Measurements from ENCODE around the gene MYCL.
"Not testable (repeated sequence)": the region's sequence is repeated elsewhere in the genome, so short reads cannot be mapped to it uniquely, and the experiment has no call there.

The MYCL gene

GRCh38 chr1:39886757-39887231, 14.9 kb downstream of the MYCL start:
- DNase-seq = no peak

DNA sequence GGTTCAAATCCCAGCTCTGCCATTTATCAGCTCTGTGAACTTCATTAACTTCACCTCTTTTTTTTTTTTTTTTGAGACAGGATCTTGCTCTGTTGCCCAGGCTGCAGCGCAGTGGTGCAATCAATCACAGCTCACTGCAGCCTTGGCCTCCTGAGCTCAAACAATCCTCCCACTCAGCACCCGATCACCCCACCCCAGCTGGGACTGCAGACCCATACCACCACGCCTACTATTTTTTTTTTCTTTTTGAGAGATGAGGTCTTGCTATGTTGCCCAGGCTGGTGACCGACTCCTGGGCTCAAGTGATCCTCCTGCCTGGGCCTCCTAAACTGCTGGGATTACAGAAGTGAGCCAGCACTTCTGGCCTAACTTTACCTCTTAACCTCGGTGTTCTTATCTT, 16.2 kb downstream of the MYCL start:
- DNase-seq = no peak

- DNase-seq = no peak
These were observed 19.6 kb downstream of the MYCL start for GRCh38 chr1:39882152-39882551.

GRCh38 chr1:39877980-39878956, 23.4 kb downstream of the MYCL start:
- no peak for DNase-seq

GRCh38 chr1:39877231-39877778, 24.4 kb downstream of the MYCL start:
- no peak for DNase-seq

- no peak for DNase-seq
These were observed 25.6 kb downstream of the MYCL start for GRCh38 chr1:39876144-39876543.

DNA sequence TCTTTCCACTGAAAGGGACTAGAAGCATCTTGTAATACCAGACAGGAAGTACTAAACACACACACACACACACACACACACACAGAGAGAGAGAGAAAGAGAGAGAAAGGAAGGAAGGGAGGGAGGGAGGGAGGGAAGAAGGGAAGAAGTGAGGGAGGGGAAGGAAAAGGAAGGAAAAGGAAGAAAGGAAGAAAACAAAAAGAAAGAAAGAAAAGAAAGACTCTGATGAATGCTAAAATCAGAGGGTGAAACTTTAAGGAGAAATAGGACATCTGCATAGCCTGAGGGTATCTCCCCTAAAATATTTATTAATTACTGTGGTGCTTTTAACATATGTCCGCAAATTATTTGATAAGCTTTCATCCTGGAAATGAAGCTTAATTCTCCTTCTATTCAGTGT, 29.0 kb downstream of the MYCL start:
- no peak for DNase-seq

- no peak for DNase-seq
These were observed 29.9 kb downstream of the MYCL start for GRCh38 chr1:39871796-39872195.

- DNase-seq = not testable (repeated sequence)
These were observed 30.7 kb downstream of the MYCL start for GRCh38 chr1:39871043-39871442.

DNA sequence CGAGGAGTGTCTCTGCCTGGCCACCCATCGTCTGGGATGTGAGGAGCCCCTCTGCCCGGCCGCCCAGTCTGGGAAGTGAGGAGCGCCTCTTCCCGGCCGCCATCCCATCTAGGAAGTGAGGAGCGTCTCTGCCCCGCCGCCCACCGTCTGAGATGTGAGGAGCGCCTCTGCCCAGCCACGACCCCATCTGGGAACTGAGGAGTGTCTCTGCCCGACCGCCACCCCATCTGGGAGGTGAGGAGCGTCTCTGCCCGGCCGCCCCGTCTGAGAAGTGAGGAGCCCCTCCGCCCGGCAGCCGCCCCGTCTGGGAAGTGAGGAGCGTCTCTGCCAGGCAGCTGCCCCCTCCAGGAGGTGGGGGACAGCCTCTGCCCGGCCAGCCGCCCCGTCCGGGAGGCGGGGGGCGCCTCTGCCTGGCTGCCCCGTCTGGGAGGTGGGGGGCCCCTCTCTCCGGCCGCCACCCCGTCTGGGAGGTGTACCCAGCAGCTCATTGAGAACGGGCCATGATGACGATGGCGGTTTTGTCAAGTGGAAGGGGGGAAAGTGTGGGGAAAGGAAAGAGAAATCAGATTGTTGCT, 32.1 kb downstream of the MYCL start:
- not testable (repeated sequence) for DNase-seq

DNA sequence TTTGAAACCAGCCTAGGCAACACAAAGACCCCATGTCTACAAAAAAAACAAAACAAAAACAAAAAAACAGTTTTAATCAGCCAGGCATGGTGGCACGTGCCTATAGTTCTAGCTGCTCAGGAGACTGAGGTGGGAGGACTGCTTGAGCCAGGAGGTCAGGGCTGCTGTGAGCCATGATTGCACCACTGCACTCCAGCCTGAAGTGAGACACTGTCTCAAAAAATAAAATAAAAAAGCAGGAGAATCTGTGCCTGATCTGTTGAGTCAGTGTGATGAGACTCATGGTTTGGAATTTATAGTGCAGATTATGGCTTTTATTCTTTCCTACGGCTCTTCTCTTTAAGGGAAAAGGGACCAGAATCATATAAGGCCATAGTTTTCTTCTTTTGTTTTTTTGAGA, 35.0 kb downstream of the MYCL start:
- no peak for DNase-seq

DNA sequence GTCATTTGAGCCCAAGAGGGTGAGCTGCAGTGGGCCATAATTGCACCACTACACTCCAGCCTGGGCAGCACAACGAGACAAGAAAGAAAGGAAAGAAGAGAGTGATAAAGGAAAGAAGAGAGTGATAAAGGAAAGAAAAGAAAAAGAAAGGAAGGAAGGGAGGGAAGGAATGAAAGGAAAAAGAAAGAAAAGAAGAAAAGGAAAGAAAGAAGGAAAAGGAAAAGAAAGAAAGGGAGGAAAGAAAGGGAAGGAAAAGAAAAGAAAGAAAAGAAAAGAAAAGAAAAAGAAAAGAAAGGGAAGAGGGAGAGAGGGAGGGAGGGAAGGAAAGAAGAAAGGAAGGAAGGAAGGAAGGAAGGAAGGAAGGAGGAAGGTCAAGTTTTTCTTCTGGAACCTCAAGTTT, 36.0 kb downstream of the MYCL start:
- DNase-seq = no peak

DNA sequence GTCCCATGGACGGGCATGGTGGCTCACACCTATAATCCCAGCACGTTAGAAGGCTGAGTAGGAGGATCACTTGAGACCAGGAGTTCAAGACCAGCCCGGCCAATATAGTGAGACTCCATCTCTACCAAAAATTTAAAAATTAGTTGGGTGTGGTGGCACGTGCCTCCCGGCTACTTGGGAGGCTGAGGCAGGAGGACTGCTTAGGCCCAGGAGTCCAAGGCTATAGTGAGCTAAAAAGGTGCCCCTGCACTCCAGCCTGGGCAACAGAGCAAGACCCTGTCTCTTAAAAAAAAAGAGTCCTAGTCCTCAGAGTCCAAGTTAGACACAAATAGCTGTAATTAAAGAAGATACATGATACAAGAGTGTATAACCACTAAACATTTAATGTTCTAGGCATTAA, 38.5 kb downstream of the MYCL start:
- no peak for DNase-seq

DNA sequence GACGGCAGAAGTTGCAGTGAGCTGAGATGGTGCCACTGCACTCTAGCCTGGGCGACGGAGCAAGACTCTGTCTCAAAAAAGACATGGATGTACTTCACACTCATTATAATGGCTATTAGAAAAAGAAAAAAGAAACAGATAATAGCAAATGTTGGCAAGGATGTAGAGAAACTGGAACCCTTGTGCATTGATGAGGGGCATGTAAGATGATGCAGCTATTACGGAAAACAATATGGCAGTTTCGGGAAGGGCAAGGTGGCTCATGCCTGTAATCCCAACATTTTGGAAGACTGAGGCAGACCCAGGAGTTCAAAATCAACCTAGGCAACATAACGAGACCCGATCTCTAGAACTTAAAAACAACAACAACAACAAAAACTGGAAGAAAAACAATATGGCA, 40.7 kb downstream of the MYCL start:
- DNase-seq = no peak

DNA sequence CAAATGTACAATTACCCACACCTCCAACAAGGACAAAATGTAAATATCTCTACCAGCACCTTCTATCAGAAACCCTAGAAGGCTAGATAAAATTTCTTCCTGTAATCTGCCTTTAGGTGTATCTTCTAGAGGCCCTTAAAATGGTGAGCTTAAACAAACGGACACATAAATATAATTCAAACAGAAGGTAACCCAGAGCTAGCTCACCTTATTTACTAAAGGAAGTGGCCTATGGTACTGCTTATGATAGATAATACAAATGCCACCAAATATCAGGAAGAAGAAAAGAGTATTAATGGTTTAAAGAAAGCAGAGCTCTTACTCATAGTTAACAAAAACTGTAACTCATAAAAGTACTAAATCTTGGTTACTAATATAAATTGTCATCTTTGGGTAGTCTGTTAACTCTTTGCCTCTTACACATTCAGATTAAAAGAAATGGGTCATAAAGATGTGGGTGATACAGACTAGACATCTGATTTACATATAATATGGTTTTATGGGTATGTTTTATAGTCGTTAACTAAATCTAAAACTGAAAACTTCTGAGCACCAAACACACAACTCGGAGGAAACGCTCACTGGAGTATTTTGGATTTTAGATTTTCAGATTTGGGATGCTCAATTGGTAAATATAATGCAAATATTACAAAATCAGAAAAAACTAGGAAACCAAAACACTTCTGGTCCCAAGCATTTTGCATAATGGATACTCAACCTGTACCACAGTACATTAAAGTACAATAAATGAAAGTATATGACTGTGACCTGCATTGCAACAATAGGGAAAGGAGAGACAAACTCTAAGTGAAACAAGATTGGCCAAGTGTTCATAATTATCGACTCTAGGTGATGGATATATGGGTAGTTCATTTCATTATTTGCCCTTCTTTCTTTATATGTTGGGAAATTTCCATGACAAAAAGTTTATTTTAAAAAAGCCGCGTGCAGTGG, 41.6 kb downstream of the MYCL start:
- no peak for DNase-seq

- no peak for DNase-seq
These were observed 43.4 kb downstream of the MYCL start for GRCh38 chr1:39858315-39858714.

DNA sequence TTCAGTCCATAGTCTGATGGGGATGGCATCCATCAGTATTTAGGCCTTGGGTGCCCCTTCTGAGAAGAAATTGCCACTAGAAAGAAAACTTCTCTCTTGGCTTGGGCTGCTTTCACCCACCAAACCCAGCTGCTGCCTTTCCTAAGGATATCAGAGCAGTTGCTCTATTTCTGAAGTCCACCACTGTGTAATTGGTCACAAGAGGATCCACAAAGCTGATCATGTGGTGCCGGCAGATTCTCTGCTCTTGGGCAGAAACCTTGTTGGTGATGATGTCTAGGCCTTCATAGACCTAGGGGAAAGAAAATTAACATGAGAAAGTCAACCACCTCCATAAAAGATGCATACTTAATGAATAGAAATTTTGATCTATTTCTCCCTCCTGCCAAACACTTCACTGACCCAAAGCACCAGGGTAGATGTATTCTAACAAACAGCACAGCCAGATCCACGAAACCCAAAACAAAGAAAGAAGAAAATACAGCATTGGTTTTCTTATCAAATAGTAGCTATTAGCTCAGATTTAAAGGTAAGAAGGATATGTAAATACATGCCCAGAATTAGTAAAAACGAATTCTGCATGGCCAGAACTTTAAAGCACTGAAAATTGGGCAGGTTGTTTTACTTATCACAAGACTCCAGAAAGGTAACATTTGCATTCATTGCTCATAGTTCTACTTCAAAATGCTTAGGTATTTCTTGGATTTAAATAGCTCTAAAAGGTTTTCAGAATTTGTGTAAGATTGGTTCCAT, 44.4 kb downstream of the MYCL start:
- DNase-seq = no peak

DNA sequence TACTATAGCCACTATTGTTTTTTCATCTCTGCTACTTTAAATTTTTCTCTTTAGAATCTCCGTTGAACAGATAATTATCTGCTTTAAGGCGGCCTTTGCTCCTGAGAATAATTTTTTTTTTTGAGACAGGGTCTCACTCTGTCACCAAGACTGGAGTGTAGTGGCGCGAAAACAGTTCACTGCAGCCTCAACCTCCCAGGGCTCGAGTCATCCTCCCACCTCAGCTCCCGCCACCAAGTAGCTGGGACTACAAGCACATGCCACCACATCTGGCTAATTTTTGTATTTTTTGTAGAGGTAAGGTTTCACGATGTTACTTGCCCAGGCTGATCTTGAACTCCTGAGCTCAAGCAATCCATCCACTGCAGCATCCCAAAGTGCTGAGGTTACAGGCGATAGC, 47.0 kb downstream of the MYCL start:
- DNase-seq = no peak

DNA sequence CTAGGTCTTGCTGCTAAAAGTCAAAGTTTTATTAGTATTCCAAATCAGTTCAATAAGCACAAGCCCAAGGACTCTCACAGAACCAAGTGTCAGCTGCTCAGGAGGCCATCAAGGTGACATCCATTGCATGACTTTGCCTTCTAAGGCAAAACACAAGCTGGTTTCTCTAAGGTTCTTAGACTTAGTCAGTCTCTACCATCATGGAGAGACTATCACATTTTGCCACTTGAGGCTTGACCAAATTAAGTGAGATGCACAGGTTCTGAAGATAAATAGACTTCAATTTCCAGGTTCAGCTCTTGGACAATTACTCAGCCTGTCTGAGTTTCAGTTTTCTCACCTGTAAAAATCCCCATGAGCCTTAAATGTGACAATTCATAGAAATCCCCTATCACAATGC, 47.4 kb downstream of the MYCL start:
- no peak for DNase-seq

GRCh38 chr1:39852876-39853275, 48.8 kb downstream of the MYCL start:
- DNase-seq = no peak

DNA sequence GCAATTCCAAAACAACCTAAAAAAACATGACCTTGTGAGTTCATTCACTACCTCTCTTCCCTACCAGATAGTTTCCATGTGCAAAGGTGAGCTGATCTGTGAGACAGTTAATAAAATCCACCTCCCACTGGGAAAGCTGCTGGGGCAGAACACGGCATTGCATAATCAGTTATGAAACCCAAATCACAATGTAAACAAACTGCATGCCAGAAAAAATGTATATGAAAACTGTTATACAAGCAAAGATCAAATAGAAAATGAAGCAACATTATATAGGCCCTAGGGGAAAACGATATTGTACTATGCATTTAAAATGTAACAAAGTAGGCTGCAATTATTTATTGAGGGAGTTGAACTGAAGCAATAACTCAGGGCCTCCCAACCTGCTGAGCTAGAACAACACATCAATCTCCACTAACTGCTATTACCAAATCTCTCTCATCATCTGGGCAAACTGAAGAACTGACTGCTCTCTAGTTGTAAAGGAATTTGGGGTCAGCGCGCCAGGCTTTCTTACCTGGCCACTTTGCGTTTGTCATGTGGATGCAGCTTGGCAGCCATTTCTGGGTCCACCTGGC, 49.4 kb downstream of the MYCL start:
- DNase-seq = no peak

All from NCI-H187 treated with DMSO at 0.1 percent for 48 hours (cell line).